Activated T-cell treated with anti-CD3 and anti-CD28 coated beads, Interleukin-2, amount 50 U/mL, for 72 hours (primary cell): ENCODE data around the gene RPS15. TPM values are rescaled to one million over a fixed set of nuclear protein-coding genes. Genes with fewer than 3 reads are reported as not detected.
"Not testable (repeated sequence)": the region's sequence is repeated elsewhere in the genome, so short reads cannot be mapped to it uniquely, and the experiment has no call there.

Experiments used
- ATAC-seq, 2 donors: fragments of 150-1000 bp; cut with Tn5 transposase; replicated peaks in 1 of 2; 2 replicates each; pipeline ENCODE4 v1.10.0; 2021; ENCODE audit warnings: moderate library complexity in 2 of 2, mild to moderate bottlenecking in 1 of 2
- DNase-seq, 2 donors: peaks; one replicate each; pipeline ENCODE4 v3.0.0; 2021 to 2022; ENCODE audit warnings: mixed read lengths in 1 of 2
- H3K27ac Mint-ChIP-seq: one replicate; pipeline ENCODE4 v1.8.0; 2022; ENCODE audit warnings: mild to moderate bottlenecking, moderate library complexity, mixed read lengths
- H3K27me3 Mint-ChIP-seq: one replicate; pipeline ENCODE4 v1.8.0; 2022; ENCODE audit warnings: low read depth, mixed read lengths
- H3K36me3 Mint-ChIP-seq, 2 donors: one replicate each; pipeline ENCODE4 v1.8.0; 2022; ENCODE audit warnings: mixed read lengths in 2 of 2, mild to moderate bottlenecking in 1 of 2; ENCODE audit not compliant: insufficient read depth in 2 of 2
- H3K4me1 Mint-ChIP-seq: one replicate; pipeline ENCODE4 v1.8.0; 2022; ENCODE audit warnings: low read depth, mixed read lengths
- H3K4me3 Mint-ChIP-seq, 2 donors: one replicate each; pipeline ENCODE4 v1.8.0; 2022; ENCODE audit warnings: mild to moderate bottlenecking in 2 of 2, mixed read lengths in 2 of 2, moderate library complexity in 2 of 2
- H3K9me3 Mint-ChIP-seq, 2 donors: one replicate each; pipeline ENCODE4 v1.8.0; 2022; ENCODE audit warnings: mixed read lengths in 2 of 2
- total RNA-seq, 2 donors: library from RNA; stranded (reverse); gene quantifications; one replicate each; pipeline ENCODE4 v1.2.3, GENCODE V29; 2022

Gene RPS15
- total RNA-seq, 2 donors from 2014 or later = 1,293 to 1,490 TPM

- Mint-ChIP-seq H3K36me3 (peaks cover 12 to 27% of the 10 kb centered on the region in 2 donors), H3K27me3 (no peaks in the 10 kb centered on the region), H3K4me3 (peak overlapping the region; percentile 97 to 99), H3K27ac (peak overlapping the region; percentile 90), H3K4me1 (peaks cover 34% of the 10 kb centered on the region), H3K9me3 (no peaks in the 10 kb centered on the region)
- DNase-seq (no peak), ATAC-seq (no peak)
These were observed 748 bp downstream of the RPS15 start for GRCh38 chr19:1438933-1439354.

GRCh38 chr19:1439525-1440417, 1.6 kb downstream of the RPS15 start:
- peaks cover 34% of the 10 kb centered on the region for H3K4me1 Mint-ChIP-seq
- not testable (repeated sequence) for DNase-seq, H3K9me3 Mint-ChIP-seq, H3K27me3 Mint-ChIP-seq, ATAC-seq
- peak overlapping the region; percentile 90 for H3K27ac Mint-ChIP-seq
- H3K36me3 Mint-ChIP-seq = peaks cover 12 to 27% of the 10 kb centered on the region in 2 donors
- peak overlapping the region; percentile 97 to 99 for H3K4me3 Mint-ChIP-seq

DNA sequence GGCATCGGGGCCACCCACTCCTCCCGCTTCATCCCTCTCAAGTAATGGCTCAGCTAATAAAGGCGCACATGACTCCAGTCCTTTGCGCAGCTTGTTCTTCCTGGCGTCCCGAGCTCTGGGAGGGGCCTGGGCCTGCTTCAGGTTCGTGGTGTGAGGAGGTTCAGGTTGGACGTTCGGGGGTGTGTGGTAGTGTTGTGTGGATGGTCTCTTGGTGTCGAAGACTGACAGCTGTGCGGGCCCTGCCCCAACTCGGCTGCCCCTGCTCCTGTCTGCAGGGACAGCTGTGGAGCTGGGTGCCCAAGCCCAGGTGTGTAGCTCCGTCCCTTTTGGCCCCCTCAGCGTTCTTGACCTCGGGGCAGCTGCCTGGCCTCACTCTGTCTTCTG, 2.2 kb downstream of the RPS15 start:
- Mint-ChIP-seq H3K36me3 (peaks cover 12 to 27% of the 10 kb centered on the region in 2 donors), H3K27me3 (no peaks in the 10 kb centered on the region), H3K27ac (peak overlapping the region; percentile 90), H3K4me1 (peaks cover 36% of the 10 kb centered on the region), H3K4me3 (peak overlapping the region; percentile 97 to 99), H3K9me3 (no peaks in the 10 kb centered on the region)
- DNase-seq (no peak), ATAC-seq (no peak)

GRCh38 chr19:1441022-1441426, 2.8 kb downstream of the RPS15 start:
- no peaks in the 10 kb centered on the region for H3K9me3 Mint-ChIP-seq
- H3K4me1 Mint-ChIP-seq = peaks cover 38% of the 10 kb centered on the region
- no peak for ATAC-seq
- H3K27ac Mint-ChIP-seq = peak overlapping the region; percentile 86
- peak overlapping the region; percentile 97 to 99 for H3K4me3 Mint-ChIP-seq
- no peaks in the 10 kb centered on the region for H3K27me3 Mint-ChIP-seq
- DNase-seq = no peak
- peaks cover 12 to 27% of the 10 kb centered on the region in 2 donors for H3K36me3 Mint-ChIP-seq

DNA sequence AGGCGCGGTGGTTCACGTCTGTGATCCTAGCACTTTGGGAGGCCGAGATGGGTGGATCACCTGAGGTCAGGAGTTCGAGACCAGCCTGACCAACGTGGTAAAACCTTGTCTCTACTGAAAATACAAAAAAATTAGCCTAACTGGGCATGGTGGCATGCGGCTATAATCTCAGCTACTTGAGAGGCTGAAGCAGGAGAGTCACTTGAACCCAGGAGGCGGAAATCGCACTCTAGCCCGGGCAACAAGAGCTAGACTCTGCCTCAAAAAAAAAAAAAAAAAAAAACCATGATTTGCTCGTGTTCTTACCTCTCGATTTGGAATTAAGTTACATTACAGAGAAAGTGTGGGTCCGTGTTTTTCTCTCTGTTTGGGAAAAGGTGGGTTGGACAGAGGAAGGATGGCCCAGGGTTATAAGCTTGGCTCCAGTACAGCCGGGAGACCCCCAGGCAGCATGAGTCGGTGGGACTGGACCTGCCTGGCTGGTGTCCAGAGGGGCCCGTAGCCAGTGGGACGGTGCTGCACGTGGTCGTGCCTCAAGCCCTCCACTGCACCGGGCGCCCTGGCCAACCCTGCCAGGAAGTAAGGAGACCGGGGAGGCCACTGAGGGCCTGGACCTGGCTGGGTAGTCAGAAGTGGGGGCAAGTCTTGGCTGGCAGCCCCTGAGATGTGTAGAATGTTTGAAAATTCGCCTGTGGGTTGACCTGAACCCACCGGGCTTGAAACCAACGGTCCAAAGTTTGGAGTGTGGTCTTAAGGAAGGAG, 3.7 kb downstream of the RPS15 start:
- peaks cover 38% of the 10 kb centered on the region for H3K4me1 Mint-ChIP-seq
- H3K9me3 Mint-ChIP-seq = no peaks in the 10 kb centered on the region
- peak overlapping the region in 1 of 2 donors; percentile 52 for H3K4me3 Mint-ChIP-seq
- peaks cover under 1% of the 10 kb centered on the region for H3K27me3 Mint-ChIP-seq
- ATAC-seq (no peak), DNase-seq (no peak)
- H3K27ac Mint-ChIP-seq = peak overlapping the region; percentile 51
- peaks cover 12 to 27% of the 10 kb centered on the region in 2 donors for H3K36me3 Mint-ChIP-seq

- Mint-ChIP-seq H3K9me3 (no peaks in the 10 kb centered on the region), H3K4me3 (peak overlapping the region; percentile 88 to 89), H3K4me1 (peaks cover 29% of the 10 kb centered on the region), H3K36me3 (peaks cover 6 to 18% of the 10 kb centered on the region in 2 donors), H3K27me3 (peaks cover 30% of the 10 kb centered on the region), H3K27ac (no peak overlapping the region)
- ATAC-seq = peak; percentile 74 to 81
- peak; percentile 86 to 91 for DNase-seq
These were observed 7.2 kb downstream of the RPS15 start for GRCh38 chr19:1445185-1445931.

DNA sequence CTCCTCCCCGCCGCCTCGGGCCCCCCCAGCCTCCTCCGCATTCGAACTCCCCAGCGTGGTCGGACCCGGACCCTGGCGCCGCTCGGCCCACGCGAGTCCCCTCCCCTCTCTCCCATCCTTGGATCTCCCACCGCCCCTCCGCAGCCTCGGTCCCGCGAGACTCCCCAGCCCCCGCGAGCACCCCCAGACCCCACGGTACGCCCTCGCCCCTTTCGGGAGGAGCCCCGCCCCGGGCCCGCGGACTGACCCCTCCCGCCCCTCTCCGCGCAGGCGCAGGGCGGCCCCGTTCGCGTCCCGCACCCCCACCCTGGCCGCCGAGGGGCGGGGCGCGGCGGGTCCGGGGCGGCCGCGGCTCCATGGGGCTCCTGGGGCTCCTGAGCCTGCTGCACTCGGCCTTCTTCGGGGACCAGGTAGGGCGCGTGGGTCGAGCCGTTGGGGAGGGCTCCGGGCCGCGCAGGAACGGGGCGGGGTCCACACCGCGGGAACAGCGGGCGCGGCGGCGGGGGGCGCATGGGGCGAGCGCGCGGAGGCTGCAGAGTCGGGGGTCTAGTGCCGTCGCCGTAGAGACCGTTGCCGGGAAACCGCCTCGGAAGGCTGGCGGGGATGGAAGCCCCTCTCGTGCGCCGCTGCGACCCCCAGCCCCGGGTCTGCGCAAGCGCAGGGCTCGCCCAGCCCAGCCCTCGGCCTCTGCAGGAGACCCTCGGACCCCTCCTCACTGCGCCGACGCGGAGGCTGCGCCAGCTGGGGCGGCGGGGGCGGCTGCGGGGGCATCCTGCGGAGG, 7.9 kb downstream of the RPS15 start:
- DNase-seq (no peak), ATAC-seq (peak in 1 of 2 donors; percentile 3)
- peak overlapping the region in 1 of 2 donors; percentile 88 for H3K4me3 Mint-ChIP-seq
- H3K36me3 Mint-ChIP-seq = peaks cover 2 to 10% of the 10 kb centered on the region in 2 donors
- H3K27ac Mint-ChIP-seq = no peak overlapping the region
- H3K27me3 Mint-ChIP-seq = peaks cover 38% of the 10 kb centered on the region
- no peaks in the 10 kb centered on the region for H3K9me3 Mint-ChIP-seq
- peaks cover 29% of the 10 kb centered on the region for H3K4me1 Mint-ChIP-seq

DNA sequence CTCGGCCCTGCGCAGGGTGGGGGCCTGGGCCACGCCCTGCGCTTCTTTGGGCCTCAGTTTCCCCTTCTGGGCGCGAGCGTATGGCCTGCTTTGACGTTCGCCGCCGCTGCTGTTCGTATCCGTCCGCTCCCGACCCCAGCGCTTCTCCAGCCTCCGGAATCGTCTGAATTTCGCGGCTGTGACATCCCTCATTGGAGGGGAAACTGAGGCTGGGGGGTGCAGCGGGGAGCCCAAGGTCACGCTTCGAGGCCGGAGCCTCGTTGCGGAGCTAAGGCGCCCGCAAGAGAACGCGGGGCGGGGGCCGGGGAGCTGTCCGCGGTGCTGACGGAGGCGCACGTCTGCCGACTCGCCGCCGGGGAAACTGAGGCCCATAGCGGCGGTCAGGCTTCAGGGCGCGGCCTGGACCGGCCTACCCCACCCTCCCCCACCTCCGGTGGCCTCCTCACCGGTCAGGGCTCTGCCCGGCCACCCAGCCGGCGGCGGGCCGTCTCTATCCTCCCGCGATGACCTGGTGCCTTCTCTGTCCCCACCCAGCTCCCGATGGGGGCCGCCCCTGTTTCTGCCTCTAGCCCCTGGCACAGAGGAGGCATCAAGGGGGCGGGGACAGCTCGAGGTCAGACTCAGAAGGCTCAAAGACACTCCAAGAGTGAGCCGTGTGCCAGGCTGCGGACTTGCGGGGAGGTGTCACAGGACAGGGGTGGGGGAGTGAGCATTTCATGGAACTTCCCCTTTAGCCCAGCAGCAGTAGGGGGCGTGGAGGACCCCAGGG, 8.7 kb downstream of the RPS15 start:
- Mint-ChIP-seq H3K27me3 (peaks cover 44% of the 10 kb centered on the region), H3K4me3 (peak overlapping the region in 1 of 2 donors; percentile 36), H3K9me3 (no peaks in the 10 kb centered on the region), H3K36me3 (peaks cover 0 to 4% of the 10 kb centered on the region in 2 donors), H3K4me1 (peaks cover 24% of the 10 kb centered on the region), H3K27ac (peak overlapping the region; percentile 28)
- no peak for DNase-seq
- no peak for ATAC-seq

- no peak for ATAC-seq
- H3K4me3 Mint-ChIP-seq = peak overlapping the region in 1 of 2 donors; percentile 36
- H3K36me3 Mint-ChIP-seq = peaks cover 0 to 3% of the 10 kb centered on the region in 2 donors
- H3K27me3 Mint-ChIP-seq = peaks cover 51% of the 10 kb centered on the region
- peaks cover 21% of the 10 kb centered on the region for H3K4me1 Mint-ChIP-seq
- no peaks in the 10 kb centered on the region for H3K9me3 Mint-ChIP-seq
- no peak for DNase-seq
- peak overlapping the region; percentile 6 for H3K27ac Mint-ChIP-seq
These were observed 9.3 kb downstream of the RPS15 start for GRCh38 chr19:1447504-1447903.

- H3K9me3 Mint-ChIP-seq = no peaks in the 10 kb centered on the region
- no peaks in the 10 kb centered on the region for H3K36me3 Mint-ChIP-seq
- peaks cover 55% of the 10 kb centered on the region for H3K27me3 Mint-ChIP-seq
- H3K4me3 Mint-ChIP-seq = peak overlapping the region in 1 of 2 donors; percentile 51
- ATAC-seq (no peak), DNase-seq (no peak)
- no peak overlapping the region for H3K27ac Mint-ChIP-seq
- peaks cover 21% of the 10 kb centered on the region for H3K4me1 Mint-ChIP-seq
These were observed 9.7 kb downstream of the RPS15 start for GRCh38 chr19:1447944-1448343.

DNA sequence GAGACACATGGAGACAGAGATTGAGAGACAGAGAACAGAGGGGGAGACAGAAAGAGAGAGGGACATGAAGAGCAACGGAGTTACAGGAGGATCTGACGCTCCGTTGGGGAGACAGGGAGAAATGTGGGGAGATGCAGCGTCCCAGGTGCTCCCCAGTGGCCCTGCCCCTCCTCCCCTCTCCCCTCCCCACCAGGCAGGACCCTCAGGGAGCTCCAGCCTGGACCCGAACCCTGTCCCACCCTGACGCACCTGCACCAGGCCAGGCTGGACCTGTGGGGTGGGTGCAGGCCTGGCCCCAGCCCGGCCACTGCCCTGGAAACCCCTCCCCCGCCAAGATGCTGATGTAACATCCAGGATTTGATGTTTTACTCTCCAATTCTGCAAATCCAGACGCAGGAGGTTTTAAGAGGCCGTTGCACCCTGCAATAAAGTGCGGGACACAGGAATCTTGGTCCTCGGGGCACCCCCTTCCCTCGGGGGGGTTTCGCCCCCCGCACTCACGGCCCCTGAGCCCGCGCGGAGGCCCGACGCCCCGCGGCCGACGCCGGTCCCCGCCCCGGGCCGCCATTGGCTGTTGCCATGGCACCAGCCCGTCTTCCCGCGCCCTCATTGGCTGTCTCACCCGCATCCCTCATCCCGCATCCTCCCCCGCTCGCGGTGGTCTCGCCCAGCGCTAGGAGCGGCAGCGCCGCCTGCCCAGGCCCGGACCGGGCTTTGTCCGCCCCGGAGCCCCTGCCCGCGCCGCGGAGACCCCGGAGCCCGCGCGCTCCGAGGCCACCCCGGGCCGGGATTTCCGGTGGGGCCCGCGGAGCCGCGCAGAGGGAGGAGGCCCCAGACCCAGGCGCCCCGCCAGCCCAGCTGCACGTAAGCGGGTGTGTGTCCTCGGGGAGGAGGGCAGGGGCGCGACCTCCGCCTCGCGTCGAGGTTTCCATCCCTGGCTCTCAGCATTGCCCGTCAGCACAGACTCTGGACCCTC, 11.6 kb downstream of the RPS15 start, which contains the start of gene APC2:
TSS of gene APC2 (plus strand) at position 655 of the 976 bp plus-strand sequence. CDS start 2,881 bp downstream, outside the sequence.
- Mint-ChIP-seq H3K9me3 (no peaks in the 10 kb centered on the region), H3K4me3 (peak within 1 kb of the TSS; percentile 73 to 80), H3K27me3 (peaks cover 66% of the 10 kb centered on the region), H3K36me3 (no peaks in the 10 kb centered on the region), H3K27ac (peak within 1 kb of the TSS; percentile 8), H3K4me1 (peaks cover 21% of the 10 kb centered on the region)
- peak; percentile 70 to 73 for DNase-seq
- peak; percentile 42 to 50 for ATAC-seq
